Smooth muscle cell of the umbilical artery (primary cell): ENCODE results near the gene CBLN1. TPM values are rescaled to one million over a fixed set of nuclear protein-coding genes. Genes with fewer than 3 reads are reported as not detected.

Experiments
- total RNA-seq: library from RNA; depleted of rRNA; stranded (reverse); fragments of >200 nt; gene quantifications from 2 replicates; pipeline ENCODE4 v1.2.3, GENCODE V29; 2014

CBLN1 gene
- not detected in 2 replicates for total RNA-seq

DNA sequence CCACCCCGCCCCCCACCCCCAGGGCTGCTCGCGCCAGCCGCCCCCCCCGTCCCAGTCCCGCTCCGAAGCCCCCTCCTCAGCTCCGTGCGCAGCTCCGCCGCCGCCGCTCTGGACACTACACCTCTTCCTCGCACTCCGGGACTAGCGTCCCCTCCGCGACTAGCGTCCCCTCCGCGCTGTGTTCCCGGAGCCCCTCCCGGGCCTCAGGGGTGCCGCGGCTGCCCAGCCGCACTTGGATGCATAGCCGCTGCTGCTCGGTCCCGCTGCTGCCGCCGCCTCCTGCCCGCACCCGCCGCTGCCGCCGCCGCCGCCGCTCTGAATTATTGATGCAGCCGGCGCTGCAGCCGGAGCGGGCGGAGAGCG, at the start of gene CBLN1:
CBLN1 (minus strand) TSS at position 359 of the 363 bp plus-strand sequence. CDS start 373 bp downstream, outside the sequence.

Other genes starting within 250 kb of the CBLN1 start
- gene C16orf78, start 92.0 kb upstream of the CBLN1 start, total RNA-seq = not detected in 2 replicates